ENCODE results near the gene PRRG1.

DNA sequence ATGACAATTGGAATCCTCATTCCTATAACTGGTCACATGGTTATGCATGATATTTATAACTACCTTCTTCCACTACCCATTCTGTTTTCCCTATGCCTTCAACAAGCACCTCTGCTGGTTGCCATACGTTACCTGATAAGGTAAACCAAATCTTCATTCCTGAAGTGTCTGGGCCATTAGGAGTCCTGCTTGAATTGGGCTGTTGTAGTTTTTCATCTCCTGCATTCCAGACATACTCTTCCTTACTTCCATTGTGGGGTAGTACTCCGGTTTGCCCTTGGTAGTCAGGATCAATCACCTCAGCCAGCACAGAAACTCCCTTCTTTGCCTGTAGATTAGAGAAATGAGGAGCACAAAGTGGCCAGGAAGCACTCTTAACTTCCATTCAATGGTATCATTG lies 113.2 kb downstream of the PRRG1 start:
- no peak for TF ChIP-seq SIN3A (IDR thresholded peaks at IDR 0.05; ENCODE audit: borderline replicate concordance, low read depth, low read length)
- TF ChIP-seq TAF15 (IDR thresholded peaks at IDR 0.05; ENCODE audit: low read depth, low read length, poor library complexity, severe bottlenecking), result no peak
- no peak for TF ChIP-seq ZZZ3 (CRISPR knock-in tag; IDR thresholded peaks at IDR 0.05; ENCODE audit: borderline replicate concordance)
- no peak for TF ChIP-seq HDAC6 (IDR thresholded peaks at IDR 0.05; ENCODE audit: low read depth, low read length)
- TF ChIP-seq EZH2 (conservative IDR thresholded peaks at IDR 0.05; ENCODE audit: low read depth, low read length), result no peak
- TF ChIP-seq IRF2 (CRISPR knock-in tag; IDR thresholded peaks at IDR 0.05), result no peak
- no peak for TF ChIP-seq NFE2L2 (IDR thresholded peaks at IDR 0.05; ENCODE audit: low read length)
- TF ChIP-seq, protein P1, sequence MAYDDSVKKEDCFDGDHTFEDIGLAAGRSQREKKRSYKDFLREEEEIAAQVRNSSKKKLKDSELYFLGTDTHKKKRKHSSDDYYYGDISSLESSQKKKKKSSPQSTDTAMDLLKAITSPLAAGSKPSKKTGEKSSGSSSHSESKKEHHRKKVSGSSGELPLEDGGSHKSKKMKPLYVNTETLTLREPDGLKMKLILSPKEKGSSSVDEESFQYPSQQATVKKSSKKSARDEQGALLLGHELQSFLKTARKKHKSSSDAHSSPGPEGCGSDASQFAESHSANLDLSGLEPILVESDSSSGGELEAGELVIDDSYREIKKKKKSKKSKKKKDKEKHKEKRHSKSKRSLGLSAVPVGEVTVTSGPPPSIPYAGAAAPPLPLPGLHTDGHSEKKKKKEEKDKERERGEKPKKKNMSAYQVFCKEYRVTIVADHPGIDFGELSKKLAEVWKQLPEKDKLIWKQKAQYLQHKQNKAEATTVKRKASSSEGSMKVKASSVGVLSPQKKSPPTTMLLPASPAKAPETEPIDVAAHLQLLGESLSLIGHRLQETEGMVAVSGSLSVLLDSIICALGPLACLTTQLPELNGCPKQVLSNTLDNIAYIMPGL (CRISPR knock-in tag; IDR thresholded peaks at IDR 0.05; ENCODE audit: borderline replicate concordance in 1 of 2, low read depth in 1 of 2), result no peak
- no peak for TF ChIP-seq CENPX (CRISPR knock-in tag; IDR thresholded peaks at IDR 0.05)
- no peak for TF ChIP-seq ZNF292 (CRISPR knock-in tag; IDR thresholded peaks at IDR 0.05; ENCODE audit: borderline replicate concordance, low read depth)
- TF ChIP-seq TCF12 (IDR thresholded peaks at IDR 0.05), result no peak
- TF ChIP-seq TCF12 (CRISPR knock-in tag; IDR thresholded peaks at IDR 0.05), result no peak
- no peak for TF ChIP-seq MEF2D (CRISPR knock-in tag; IDR thresholded peaks at IDR 0.05)
- no peak for TF ChIP-seq MAFF (IDR thresholded peaks at IDR 0.05; ENCODE audit: low read depth, low read length)
- TF ChIP-seq, protein P2, sequence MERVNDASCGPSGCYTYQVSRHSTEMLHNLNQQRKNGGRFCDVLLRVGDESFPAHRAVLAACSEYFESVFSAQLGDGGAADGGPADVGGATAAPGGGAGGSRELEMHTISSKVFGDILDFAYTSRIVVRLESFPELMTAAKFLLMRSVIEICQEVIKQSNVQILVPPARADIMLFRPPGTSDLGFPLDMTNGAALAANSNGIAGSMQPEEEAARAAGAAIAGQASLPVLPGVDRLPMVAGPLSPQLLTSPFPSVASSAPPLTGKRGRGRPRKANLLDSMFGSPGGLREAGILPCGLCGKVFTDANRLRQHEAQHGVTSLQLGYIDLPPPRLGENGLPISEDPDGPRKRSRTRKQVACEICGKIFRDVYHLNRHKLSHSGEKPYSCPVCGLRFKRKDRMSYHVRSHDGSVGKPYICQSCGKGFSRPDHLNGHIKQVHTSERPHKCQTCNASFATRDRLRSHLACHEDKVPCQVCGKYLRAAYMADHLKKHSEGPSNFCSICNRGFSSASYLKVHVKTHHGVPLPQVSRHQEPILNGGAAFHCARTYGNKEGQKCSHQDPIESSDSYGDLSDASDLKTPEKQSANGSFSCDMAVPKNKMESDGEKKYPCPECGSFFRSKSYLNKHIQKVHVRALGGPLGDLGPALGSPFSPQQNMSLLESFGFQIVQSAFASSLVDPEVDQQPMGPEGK (CRISPR knock-in tag; IDR thresholded peaks at IDR 0.05), result no peak

Data from HepG2 (cell line).